ENCODE measurements around the gene RNF141.

DNA sequence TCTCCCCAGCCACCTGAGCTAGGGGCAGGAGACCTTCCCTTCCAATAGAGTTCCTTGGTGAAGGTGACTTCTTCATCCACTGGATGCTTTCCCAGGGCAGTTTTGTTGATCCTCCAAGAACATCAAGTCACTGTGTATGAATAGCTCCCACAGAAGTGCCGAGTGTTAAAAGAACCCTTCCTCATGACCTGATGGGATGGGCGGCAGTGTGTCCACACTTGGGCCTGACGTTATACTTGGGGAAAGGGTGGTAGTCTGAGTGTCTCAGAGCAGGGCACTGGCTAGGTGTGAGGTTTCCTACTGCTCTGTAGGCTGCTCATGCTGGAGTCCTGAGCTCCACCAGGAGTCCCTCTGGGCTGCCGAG lies 35.0 kb upstream of the RNF141 start:
- TF ChIP-seq, protein P1, sequence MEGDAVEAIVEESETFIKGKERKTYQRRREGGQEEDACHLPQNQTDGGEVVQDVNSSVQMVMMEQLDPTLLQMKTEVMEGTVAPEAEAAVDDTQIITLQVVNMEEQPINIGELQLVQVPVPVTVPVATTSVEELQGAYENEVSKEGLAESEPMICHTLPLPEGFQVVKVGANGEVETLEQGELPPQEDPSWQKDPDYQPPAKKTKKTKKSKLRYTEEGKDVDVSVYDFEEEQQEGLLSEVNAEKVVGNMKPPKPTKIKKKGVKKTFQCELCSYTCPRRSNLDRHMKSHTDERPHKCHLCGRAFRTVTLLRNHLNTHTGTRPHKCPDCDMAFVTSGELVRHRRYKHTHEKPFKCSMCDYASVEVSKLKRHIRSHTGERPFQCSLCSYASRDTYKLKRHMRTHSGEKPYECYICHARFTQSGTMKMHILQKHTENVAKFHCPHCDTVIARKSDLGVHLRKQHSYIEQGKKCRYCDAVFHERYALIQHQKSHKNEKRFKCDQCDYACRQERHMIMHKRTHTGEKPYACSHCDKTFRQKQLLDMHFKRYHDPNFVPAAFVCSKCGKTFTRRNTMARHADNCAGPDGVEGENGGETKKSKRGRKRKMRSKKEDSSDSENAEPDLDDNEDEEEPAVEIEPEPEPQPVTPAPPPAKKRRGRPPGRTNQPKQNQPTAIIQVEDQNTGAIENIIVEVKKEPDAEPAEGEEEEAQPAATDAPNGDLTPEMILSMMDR (conservative IDR thresholded peaks at IDR 0.05 in 1 of 2, IDR thresholded peaks at IDR 0.05 in 1 of 2; ENCODE audit: low read depth in 1 of 2, low read length in 2 of 2), result no peak
- no peak for TF ChIP-seq EZH2 (IDR thresholded peaks at IDR 0.05; ENCODE audit: low read length, missing control alignments)

All from fibroblast of lung (primary cell).